ENCODE results near the gene TACC2. TPM values are rescaled to one million over a fixed set of nuclear protein-coding genes. Genes with fewer than 3 reads are reported as not detected.

The TACC2 gene
- total and polyA plus RNA-seq, 2 experiments from 2014 or later, result 30.8 to 35.9 TPM

- TF ChIP-seq REST (IDR thresholded peaks at IDR 0.05; ENCODE audit: unreplicated experiment) (no peak), NANOG (IDR thresholded peaks at IDR 0.05; ENCODE audit: borderline replicate concordance) (no peak), CTCF (conservative IDR thresholded peaks at IDR 0.05; ENCODE audit: low read depth in 2 of 2) (no peak), ETS1 (IDR thresholded peaks at IDR 0.05) (no peak), POLR2AphosphoS5 (IDR thresholded peaks at IDR 0.05; ENCODE audit: low read depth) (no peak), ZNF114 (CRISPR knock-in tag; IDR thresholded peaks at IDR 0.05) (no peak), STAT1 (IDR thresholded peaks at IDR 0.05; ENCODE audit: unreplicated experiment) (no peak), EZH2 (IDR thresholded peaks at IDR 0.05; ENCODE audit: low read depth, unreplicated experiment) (no peak), JUNB (IDR thresholded peaks at IDR 0.05; ENCODE audit: unreplicated experiment) (no peak), EZH2phosphoT487 (IDR thresholded peaks at IDR 0.05; ENCODE audit: unreplicated experiment) (no peak)
These were observed 44.4 kb downstream of the TACC2 start (continued) for GRCh38 chr10:122033224-122033926.

GRCh38 chr10:122034149-122034756 lies 45.3 kb downstream of the TACC2 start:
- Histone ChIP-seq H4K20me1 (replicated peaks; ENCODE audit: insufficient read depth) (no peaks in the 10 kb centered on the region), H3K4me3 (no peak overlapping the region), H3K9me2 (ENCODE audit: insufficient read depth) (no peaks in the 10 kb centered on the region; the same call in 1 of the 2 replicates), H3K4me2 (no peak overlapping the region), H3K27ac (ENCODE audit: low read depth) (no peak overlapping the region), H3K79me2 (replicated peaks; ENCODE audit: insufficient read depth) (no peaks in the 10 kb centered on the region), H3K27me3 (ENCODE audit: insufficient read depth) (no peaks in the 10 kb centered on the region), H2AFZ (no peak overlapping the region), H3K4me1 (ENCODE audit: insufficient read depth) (no peaks in the 10 kb centered on the region), H3K36me3 (ENCODE audit: insufficient read depth) (no peaks in the 10 kb centered on the region), H3F3A (replicated peaks; ENCODE audit: low read depth) (no peaks in the 10 kb centered on the region)
- Mint-ChIP-seq H3K4me1 (no peaks in the 10 kb centered on the region; the same call in 2 of the 3 replicates), H3K36me3 (ENCODE audit: low read depth) (no peaks in the 10 kb centered on the region), H3K27ac (no peak overlapping the region), H3K9me3 (no peaks in the 10 kb centered on the region; the same call in 2 of the 3 replicates), H3K27me3 (ENCODE audit: insufficient read depth, low read depth, poor library complexity) (peaks cover 4% of the 10 kb centered on the region), H3K4me3 (no peak overlapping the region)
- no peak for DNase-seq (ENCODE audit: low spot score)
- no peak for ATAC-seq
- TF ChIP-seq ZNF462 (CRISPR knock-in tag; IDR thresholded peaks at IDR 0.05) (no peak), JUNB (IDR thresholded peaks at IDR 0.05; ENCODE audit: unreplicated experiment) (no peak), EZH2phosphoT487 (IDR thresholded peaks at IDR 0.05; ENCODE audit: unreplicated experiment) (no peak)
